AG04450 (cell line): ENCODE results near the gene POLR1A. TPM values are rescaled to one million over a fixed set of nuclear protein-coding genes. Genes with fewer than 3 reads are reported as not detected.
A peak's percentile ranks its signal among the peaks of the same experiment; 100 is the strongest.

Experiments
- CTCF ChIA-PET: fragments of 300-600, 350-600 bp; formaldehyde crosslinking; extraction: SDS; loops from one replicate; lab custom pipeline; 2022; ENCODE audit warnings: antibody characterized with exemption, inconsistent platforms; lab: Charles Lee
- POLR2A ChIA-PET: fragments of 350-600 bp; formaldehyde crosslinking; extraction: SDS; loops from one replicate; lab custom pipeline; 2021; ENCODE audit warnings: antibody characterized with exemption, inconsistent platforms; lab: Yijun Ruan, JAX
- DNase-seq: peaks from one replicate; pipeline ENCODE4 v3.0.0-alpha.2; 2011; ENCODE audit warnings: low read depth, low spot score
- H3K27ac ChIP-seq: one replicate; pipeline ENCODE4 v1.5.1; 2012; ENCODE audit warnings: low read depth, low read length, control low read depth
- H3K27me3 ChIP-seq: one replicate; pipeline ENCODE4 v1.6.0; 2012; ENCODE audit warnings: low read length; ENCODE audit not compliant: control insufficient read depth, insufficient read depth
- H3K4me3 ChIP-seq: 2 replicates; pipeline ENCODE4 v1.5.1; 2011; ENCODE audit warnings: mild to moderate bottlenecking, low read depth, low read length, control low read depth
- H3K9me3 ChIP-seq: 2 replicates; pipeline ENCODE4 v1.5.1; 2012; ENCODE audit warnings: low read length; ENCODE audit not compliant: control insufficient read depth, insufficient read depth
- polyA plus RNA-seq: library from polyadenylated mRNA; depleted of rRNA; stranded (reverse); fragments of >200 nt; gene quantifications from 2 replicates; pipeline ENCODE4 v1.2.3, GENCODE V29; 2011; rRNA removed
- small RNA-seq: library from RNA; depleted of rRNA; stranded (forward); fragments of <200 nt; gene quantifications from one replicate; pipeline ENCODE3, GENCODE V24; 2012; ENCODE audit warnings: low read depth; ENCODE audit not compliant: insufficient read length
- TF ChIP-seq, protein P1 (sequence below): IDR thresholded peaks from 2 replicates; pipeline ENCODE4 v1.5.1; 2011; ENCODE audit warnings: low read depth, low read length, control low read depth, inconsistent platforms

The POLR1A gene
- polyA plus RNA-seq, 1 experiment: 11.1 TPM

- POLR2A ChIA-PET: no interaction called here
- CTCF ChIA-PET: interaction anchor here (1.1 kb wide), 1 partner anchor 86 kb away, joined by 3 read pairs; no protein-coding TSS in a partner anchor
- Histone ChIP-seq H3K27ac (no peak overlapping the region), H3K27me3 (peaks cover 36% of the 10 kb centered on the region), H3K9me3 (peaks cover 5% of the 10 kb centered on the region; the same call in 1 of the 2 replicates), H3K4me3 (no peak overlapping the region)
- DNase-seq: no peak
- TF ChIP-seq, protein P1, sequence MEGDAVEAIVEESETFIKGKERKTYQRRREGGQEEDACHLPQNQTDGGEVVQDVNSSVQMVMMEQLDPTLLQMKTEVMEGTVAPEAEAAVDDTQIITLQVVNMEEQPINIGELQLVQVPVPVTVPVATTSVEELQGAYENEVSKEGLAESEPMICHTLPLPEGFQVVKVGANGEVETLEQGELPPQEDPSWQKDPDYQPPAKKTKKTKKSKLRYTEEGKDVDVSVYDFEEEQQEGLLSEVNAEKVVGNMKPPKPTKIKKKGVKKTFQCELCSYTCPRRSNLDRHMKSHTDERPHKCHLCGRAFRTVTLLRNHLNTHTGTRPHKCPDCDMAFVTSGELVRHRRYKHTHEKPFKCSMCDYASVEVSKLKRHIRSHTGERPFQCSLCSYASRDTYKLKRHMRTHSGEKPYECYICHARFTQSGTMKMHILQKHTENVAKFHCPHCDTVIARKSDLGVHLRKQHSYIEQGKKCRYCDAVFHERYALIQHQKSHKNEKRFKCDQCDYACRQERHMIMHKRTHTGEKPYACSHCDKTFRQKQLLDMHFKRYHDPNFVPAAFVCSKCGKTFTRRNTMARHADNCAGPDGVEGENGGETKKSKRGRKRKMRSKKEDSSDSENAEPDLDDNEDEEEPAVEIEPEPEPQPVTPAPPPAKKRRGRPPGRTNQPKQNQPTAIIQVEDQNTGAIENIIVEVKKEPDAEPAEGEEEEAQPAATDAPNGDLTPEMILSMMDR: no peak
Observed at GRCh38 chr2:85974390-85974789, 131.3 kb downstream of the POLR1A start.

- DNase-seq: no peak
- H3K27ac ChIP-seq: no peak overlapping the region
- TF ChIP-seq, protein P1: no peak
- ChIA-PET CTCF (interaction anchor here (0.8 kb wide), 1 partner anchor 83 kb away, joined by 5 read pairs; the partner anchor contains the start of gene ST3GAL5), POLR2A (no interaction called here)
- H3K27me3 ChIP-seq: peaks cover 33% of the 10 kb centered on the region
- H3K4me3 ChIP-seq: no peak overlapping the region
- H3K9me3 ChIP-seq: peaks cover 5% of the 10 kb centered on the region; the same call in 1 of the 2 replicates
Observed at GRCh38 chr2:85972355-85972754, 133.3 kb downstream of the POLR1A start.

DNA sequence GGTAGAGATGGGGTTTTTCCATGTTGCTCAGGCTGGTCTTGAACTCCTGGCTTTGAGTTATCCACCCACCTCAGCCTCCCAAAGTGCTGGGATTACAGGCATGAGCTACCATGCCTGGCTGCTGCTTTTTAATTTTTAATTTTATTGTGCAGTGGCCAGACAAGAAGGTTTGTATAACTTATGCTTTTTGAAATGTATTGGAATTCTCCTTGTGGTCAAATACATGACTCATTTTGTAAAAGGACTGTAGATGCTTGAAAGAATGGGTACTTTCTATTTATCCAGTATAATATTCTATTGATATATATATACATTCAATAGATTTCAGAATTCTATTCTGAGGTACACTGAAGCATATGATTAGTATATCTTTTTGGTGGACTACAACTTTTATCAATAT is 134.3 kb downstream of the POLR1A start:
- H3K4me3 ChIP-seq: no peak overlapping the region
- DNase-seq: peak; percentile 6
- peaks cover 28% of the 10 kb centered on the region for H3K27me3 ChIP-seq
- TF ChIP-seq, protein P1: no peak
- peaks cover 5% of the 10 kb centered on the region; the same call in 1 of the 2 replicates for H3K9me3 ChIP-seq
- ChIA-PET CTCF (no interaction called here), POLR2A (no interaction called here)
- H3K27ac ChIP-seq: no peak overlapping the region

Small RNA genes lying within 50 kb of the gene (small RNA-seq; reads per million reads assigned to genes)
- gene SNORD94: 8.9 reads per million, percentile 68 among the genes with 10 or more reads in this experiment

Other genes starting within 250 kb of the POLR1A start
- gene ST3GAL5, start 216.9 kb downstream of the POLR1A start, polyA plus RNA-seq: 22.3 and 26.8 TPM in 2 replicates
- gene PTCD3, start 349 bp upstream of the POLR1A start, polyA plus RNA-seq: 71.8 and 90.2 TPM in 2 replicates
- gene IMMT, start 89.6 kb upstream of the POLR1A start, polyA plus RNA-seq: 68.7 and 69.2 TPM in 2 replicates
- gene MRPL35, start 93.6 kb upstream of the POLR1A start, polyA plus RNA-seq: 42.2 and 48.2 TPM in 2 replicates
- gene REEP1, start 231.7 kb upstream of the POLR1A start, polyA plus RNA-seq: 0.07 and 0.10 TPM in 2 replicates